OCI-LY3 (cell line): Measurements from ENCODE around the gene TTC4.

Experiments
- CTCF ChIP-seq: fragments of 200-600, 300-600 bp; sonication (generic); IDR thresholded peaks from 2 replicates; pipeline ENCODE4 v1.5.1; 2014; ENCODE audit warnings: antibody characterized with exemption, low read length, low read depth
- EZH2phosphoT487 ChIP-seq: fragments of 200-600 bp; shearing (Covaris generic); IDR thresholded peaks from 2 replicates; pipeline ENCODE4 v1.6.1; 2018; ENCODE audit warnings: antibody characterized with exemption, mixed run types, low read depth

- TF ChIP-seq CTCF, result no peak
- no peak for TF ChIP-seq EZH2phosphoT487
Observed at GRCh38 chr1:54701066-54701465, 14.6 kb upstream of the TTC4 start.
